NCI-H526 (cell line): ENCODE measurements around the gene C16orf89.
"Not testable (repeated sequence)": the region's sequence is repeated elsewhere in the genome, so short reads cannot be mapped to it uniquely, and the experiment has no call there.

Experiments used
- DNase-seq, 2 experiments: peaks; one replicate each; lab custom pipeline; 2025; lab: John Stamatoyannopoulos, UW

Gene C16orf89

DNA sequence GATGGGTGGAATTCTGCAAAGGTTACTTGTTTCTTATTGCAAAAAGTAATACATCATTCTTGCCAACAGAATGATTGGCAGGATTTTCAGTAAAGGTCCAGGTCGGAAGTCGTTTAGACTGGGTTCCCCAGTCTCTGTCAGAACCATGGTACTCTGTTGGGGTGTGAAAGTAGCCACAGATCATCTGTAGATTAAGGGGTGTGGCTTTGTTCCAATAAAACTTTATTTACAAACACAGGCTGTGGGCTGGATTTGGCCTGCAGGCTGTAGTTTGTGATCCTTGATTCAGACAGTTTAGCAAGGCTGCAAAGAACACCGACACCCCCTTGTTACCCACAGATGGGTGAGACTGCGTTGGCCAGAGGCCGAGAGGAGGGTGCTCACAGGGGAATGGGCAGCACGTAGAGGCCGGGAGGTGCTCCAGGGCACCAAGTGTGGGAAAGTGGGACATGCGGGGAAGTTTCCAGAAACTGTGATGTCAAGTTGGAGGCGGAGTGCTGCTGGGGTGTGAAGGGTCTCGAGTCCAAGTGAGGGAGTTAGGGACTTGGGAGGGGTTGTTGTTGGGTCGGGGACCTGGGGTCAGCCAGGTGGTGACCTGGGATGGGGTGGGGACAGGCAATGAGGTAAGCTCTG is 18.5 kb upstream of the C16orf89 start:
- not testable (repeated sequence) for DNase-seq

DNA sequence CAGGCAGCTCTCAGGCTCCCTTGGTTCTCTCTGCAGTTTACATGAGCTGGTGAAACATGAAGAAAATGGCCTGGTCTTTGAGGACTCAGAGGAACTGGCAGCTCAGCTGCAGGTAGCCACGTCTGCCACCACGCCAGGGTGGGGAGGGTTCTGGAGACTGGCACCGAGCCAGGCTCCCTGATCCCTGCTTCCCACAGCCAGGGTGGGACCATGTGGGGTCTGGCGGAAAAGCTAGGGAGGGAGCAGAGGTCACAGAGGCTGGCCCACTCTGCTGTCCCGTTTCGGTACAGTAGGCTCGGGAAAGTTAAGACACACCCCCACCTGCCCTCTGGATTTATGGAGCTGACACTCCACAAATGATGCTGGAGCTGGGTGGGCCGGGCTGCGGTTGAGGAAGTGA is 17.9 kb upstream of the C16orf89 start:
- DNase-seq = not testable (repeated sequence)

DNA sequence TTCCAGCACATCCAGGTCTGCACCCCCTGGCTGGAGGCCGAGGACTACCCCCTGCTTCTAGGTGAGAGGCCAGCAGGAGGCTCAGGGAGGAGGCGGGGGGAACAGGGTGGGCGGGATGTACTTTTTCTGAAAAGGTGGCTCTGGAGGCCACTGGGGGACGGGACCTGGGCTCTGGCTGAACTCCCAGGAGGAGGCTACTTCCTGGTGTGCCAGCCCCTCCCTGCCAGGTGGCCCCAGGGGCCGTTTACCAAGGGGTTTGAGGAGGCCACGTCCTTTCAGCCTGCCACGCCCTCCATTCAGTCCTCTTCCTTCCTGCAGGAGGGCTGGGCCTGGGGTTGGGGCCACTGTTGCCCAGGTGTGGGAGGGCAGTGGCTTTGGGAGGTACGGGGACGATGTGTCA is 15.2 kb upstream of the C16orf89 start:
- not testable (repeated sequence) for DNase-seq

DNA sequence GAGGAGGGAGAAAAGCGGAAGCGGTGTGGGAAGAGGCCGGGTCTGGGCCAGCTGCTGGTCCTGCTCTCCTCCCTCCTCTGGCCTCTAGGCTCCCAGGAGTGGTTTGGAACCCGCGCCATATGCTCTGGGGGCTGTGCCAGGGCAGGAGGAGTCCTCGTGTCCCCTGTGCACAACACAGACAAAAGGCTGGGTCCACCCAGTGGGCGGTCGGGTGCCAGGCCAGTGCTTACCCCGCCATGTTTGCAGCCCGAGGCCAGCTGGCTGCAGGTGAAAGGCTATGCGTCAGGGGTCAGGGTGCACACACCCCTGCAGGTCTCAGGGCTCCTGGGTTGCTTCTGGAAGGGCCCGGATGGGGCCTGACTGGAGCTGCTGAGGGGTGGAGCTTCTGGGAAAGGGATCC is 14.7 kb upstream of the C16orf89 start:
- DNase-seq = not testable (repeated sequence)

DNA sequence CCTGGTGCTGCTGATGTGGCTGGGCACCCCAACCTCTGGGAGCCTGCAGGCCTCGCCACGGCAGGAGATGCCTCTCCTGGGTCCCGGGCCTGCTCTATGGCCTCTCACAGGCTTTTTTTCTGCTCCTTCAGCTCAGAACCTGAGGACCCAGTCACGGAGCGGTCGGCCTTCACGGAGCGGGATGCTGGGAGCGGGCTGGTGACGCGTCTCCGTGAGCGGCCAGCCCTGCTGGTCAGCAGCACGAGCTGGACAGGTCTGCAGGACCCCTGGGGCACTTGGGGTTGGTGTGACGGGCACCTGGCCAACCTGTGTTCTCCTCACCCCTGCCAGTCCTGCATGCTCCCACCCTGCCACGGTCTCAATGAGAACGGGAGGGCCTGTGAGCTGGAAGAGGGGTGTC is 12.9 kb upstream of the C16orf89 start:
- no peak for DNase-seq

DNA sequence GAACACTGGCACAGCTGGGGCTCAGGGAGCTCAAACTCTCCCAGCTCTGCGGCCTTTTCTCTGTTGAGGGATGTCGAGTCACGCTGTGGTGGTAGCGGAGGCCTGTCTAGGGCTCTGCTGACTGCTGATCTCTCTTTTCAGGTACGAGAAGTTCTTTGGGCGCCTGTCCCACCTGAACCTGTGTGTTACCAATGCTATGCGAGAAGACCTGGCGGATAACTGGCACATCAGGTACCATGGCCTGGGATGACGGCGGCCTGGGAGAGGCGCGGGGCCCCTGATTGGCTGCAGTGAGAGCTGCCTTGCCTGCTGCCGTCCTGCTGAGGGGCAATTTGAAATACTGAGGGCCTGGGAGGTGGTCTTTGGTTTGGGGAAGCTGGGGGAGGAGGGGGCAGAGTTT is 11.5 kb upstream of the C16orf89 start:
- DNase-seq = no peak

DNA sequence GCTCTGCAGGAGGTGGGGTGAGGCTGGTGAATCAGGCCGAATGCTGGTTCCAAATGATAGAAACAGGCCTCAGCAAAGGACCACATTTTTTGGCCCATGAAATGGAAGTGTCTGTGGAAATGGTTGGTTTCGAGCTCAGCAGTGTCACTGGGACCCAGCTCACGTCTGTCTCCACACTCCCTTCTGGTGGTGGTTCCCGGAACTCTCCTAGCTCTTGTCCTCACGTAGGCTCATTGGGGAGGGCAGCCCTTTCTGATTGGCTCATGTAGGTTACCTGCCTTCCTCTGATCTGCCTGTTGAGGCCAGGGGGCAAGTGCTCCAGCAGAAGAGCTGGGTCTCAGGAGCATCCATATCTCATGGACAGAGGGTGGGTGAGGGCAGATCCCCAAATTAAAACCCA is 9.9 kb upstream of the C16orf89 start:
- no peak for DNase-seq

DNA sequence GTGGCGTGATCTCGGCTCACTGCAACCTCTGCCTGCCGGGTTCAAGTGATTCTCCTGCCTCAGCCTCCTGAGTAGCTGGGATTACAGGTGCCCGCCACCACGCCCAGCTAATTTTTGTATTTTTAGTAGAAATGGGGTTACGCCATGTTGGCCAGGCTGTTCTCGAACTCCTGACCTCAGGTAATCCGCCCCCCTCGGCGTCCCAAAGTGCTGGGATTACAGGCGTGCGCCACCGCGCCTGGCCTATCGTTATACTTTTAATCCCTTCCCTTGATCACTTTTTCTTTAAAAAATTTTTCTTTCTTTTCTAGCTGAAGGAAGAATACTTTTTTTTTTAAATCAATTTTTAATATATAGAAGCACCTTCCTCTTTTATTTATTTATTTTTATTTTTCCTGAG is 8.0 kb upstream of the C16orf89 start:
- DNase-seq = not testable (repeated sequence)

DNA sequence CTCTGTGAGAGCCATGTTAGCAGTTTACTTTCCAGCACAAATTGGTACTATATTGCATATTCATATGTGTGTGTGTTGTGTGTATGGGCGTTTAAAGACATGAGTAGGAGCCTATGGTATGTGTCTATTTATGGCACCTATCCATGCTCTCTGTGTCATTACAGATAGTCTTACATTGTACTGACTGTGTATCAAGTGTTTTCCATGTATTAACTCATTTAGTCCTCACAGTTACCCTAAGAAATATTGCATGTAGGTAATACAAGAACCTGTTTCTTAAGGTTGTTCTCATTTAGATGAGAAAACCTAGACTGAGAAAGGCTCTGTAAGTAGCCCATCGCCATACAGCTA is 7.5 kb upstream of the C16orf89 start:
- DNase-seq = no peak

DNA sequence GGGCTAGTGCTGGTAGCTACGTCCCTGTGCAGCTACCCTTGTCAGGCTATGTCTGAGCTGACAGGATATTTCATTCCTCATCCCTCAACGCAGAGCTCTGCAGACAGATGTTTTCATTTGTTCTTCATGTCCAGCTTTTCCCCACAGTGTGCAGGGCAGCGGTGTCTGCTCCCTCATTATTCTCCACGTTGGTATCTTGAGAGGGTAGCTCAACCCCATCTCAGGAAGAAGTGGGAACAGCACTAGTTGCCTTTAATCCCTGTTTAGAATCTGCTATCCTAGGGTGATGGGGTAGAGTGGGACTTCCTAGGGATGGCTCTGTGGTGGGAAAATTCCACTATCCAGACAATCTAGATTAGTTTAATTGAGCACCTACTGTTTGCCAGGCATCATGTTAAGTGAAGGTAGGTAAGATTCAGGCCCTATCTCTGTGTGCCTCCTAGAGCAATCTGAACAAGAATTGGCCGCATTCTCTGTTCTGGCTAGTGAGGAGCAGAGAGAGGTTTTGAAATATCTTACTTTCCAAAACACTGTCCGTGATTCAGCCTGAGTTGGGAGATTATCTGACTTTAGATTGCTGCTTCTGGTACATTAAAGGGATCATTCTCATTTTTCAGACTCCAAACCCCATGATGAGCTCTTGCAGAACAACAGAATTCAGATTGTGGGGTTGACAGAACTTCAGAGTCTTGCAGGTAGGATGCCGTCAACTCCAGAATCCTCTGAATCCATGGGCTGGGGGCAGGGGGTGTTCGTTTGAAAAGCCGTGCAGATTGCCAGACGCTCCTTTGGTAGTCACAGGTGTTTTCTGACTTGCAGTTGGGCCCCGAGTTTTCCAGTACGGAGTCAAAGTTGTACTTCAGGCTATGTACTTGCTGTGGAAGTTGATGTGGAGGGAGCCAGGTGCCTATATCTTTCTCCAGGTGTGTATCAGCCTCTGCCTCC is 6.8 kb upstream of the C16orf89 start:
- DNase-seq = no peak

DNA sequence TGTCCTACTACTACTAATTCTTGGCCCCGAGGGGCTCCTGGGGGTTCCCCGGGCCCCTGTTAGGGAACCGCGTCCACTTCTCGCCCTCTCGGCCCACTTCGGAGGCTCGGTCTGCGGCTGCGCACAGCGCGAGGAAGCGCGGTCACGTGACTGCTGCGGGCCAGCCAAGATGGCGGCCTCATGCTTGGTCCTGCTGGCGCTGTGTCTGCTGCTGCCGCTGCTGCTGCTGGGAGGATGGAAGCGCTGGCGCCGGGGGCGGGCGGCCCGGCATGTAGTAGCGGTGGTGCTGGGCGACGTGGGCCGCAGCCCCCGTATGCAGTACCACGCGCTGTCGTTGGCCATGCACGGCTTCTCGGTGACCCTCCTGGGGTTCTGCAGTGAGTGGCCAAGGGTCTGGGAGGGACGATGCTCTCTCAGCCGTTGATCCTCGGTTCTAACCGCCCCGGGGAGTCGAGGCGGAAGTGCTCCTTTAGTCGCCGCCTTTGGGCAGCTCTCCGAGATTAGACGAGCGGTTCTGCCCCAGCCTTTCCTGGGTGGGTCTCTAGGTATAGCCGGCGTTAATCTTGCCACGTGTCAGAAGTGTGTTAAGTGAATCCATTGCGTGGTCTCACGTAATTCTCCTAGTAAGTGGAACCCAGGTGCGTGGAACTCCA is 6.1 kb upstream of the C16orf89 start, which contains the start of gene ALG1:
Gene ALG1 (plus strand): TSS at position 163 of the 653 bp plus-strand sequence. CDS start 7 bp downstream, at position 170.
- peak; percentile 21 to 85 for DNase-seq

DNA sequence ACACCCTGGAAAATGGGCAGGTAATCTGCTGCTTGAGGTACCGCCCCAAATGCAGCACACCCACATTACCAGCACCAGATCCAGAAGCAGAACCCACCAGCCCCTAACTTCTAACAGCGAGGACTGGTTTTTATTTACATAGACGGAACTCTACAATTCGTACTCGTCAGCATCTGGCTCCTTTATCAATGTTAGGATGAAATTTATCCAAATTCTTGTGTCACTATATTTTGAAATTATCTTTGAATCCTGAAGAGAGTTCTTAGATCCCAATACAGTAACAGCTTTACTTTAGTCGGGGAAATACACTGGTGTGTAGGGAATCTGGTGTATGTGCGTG is 5.6 kb upstream of the C16orf89 start:
- DNase-seq = no peak

DNA sequence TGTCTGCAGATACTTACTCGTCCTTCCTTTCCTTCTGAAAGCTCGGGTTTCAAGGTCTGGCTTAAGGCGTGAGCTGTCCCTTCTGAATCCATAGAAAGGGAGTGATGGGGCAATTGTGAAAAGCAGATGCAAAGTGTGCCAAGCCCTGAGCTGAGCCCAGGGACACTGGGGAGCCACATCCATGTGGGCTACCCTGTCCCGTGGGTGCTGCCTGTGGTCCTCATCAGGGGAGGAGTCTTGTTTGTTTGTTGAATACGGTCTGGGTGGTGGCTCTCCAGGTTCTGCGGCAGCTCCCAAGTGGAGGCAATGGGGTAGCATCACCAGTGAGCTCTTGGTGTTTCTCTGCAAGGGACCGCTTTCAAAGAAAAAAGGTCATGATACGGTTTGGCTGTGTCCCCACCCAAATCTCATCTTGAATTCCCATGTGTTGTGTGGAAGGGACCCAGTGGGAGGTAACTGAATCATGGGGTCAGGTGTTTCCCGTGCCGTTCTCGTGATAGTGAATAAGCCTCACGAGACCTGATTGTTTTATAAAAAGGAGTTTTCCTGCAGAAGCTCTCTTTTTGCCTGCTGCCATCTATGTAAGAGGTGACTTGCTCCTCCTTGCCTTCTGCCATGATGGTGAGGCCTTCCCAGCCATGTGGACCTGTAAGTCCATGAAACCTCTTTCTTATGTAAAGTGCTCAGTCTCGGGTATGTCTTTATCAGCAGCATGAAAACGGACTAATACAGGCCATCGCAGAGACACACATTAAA is 4.9 kb upstream of the C16orf89 start:
- DNase-seq = no peak

DNA sequence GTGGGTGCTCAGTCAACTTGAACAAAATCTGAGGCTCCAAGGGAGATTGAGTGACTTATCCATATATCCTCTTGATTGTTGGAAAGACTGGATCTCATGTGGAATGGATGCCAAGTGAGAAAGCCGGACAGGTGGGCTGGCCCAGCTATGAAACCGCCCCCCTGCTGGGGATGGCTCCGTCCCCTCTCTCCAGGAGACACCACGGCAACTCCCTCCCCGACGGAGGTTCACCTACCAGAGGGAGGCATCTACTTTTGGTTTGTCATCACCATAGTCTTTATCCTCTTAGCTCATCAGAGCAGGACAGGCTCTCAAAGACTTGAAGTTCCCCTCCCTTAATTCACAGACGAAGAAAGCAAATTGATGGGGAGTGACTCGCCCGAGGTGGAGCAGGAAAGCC is 4.1 kb upstream of the C16orf89 start:
- DNase-seq = no peak

DNA sequence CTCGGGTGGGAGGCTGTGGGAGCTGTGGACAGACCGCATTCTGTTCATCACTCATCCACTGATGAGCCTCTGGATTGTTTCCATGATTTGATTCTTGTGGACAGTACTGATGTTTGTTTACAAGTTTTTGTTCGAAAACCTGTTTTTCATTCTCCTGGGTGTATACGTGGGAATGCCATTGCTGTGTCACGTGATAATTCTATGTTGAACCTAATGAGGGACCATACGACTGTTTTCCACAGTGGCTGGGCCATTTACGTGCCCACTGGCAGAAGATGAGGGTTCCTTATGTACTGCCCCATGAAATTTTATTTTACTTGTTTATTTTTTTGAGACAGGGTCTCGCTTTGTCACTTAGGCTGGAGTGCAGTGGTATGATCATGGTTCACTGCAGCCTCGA is 3.3 kb upstream of the C16orf89 start:
- no peak for DNase-seq

DNA sequence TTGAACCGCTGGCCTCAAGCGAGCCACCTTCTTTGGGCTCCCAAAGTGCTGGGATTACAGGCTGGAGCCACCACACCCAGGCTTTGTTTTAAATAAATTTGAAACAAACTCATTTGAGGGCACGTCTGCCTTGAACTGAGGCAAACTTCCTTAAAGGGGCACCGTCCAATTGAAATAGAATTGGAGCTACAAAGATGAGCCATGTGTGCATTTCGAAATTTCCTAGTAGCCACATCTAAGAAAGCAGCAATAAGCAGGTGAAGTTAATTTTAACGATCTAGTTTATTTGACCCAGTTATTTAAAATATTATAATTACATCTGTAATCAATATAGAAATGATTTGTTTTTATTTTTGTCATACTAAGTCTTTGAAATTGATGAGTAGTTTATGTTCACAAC is 755 bp upstream of the C16orf89 start:
- no peak for DNase-seq

DNA sequence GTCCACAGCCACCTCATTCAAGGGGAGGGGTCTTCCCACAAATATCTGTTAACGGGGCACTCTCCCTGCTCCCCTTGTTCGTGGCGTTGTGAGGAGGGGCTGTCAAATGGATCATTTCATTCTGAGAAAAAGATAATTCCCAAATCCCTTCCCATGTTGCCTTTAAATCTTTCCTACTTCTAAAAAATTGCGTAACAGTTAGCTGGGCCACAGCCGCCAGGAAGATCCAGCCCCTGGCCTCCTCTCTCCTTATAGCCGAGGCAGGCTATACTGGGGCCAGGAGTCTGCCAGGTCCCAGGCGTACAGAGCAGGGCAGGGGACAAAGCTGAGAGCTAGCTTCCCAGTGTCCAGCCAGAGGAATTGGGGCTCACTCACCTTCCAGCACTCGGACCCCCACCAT is 430 bp downstream of the C16orf89 start:
- no peak for DNase-seq

DNA sequence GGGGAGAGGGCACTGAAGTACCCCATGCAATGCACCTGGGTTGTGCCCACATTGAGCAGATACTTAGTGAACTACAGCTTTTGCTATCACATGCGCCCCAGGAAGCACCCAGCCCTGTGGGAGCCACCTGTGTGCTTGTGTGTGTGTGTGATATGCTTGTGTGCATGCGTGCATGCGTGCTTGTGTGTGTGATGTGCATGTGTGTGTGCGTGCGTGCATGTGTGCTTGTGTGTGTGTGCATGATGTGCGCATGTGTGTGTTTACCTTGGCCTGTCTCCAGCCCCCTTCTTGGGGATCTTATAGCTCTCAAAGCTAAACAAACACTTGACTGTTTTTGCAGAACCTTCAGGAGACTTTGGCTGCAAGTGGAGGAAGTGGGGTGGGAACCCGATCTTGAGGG is 841 bp downstream of the C16orf89 start:
- no peak for DNase-seq

DNA sequence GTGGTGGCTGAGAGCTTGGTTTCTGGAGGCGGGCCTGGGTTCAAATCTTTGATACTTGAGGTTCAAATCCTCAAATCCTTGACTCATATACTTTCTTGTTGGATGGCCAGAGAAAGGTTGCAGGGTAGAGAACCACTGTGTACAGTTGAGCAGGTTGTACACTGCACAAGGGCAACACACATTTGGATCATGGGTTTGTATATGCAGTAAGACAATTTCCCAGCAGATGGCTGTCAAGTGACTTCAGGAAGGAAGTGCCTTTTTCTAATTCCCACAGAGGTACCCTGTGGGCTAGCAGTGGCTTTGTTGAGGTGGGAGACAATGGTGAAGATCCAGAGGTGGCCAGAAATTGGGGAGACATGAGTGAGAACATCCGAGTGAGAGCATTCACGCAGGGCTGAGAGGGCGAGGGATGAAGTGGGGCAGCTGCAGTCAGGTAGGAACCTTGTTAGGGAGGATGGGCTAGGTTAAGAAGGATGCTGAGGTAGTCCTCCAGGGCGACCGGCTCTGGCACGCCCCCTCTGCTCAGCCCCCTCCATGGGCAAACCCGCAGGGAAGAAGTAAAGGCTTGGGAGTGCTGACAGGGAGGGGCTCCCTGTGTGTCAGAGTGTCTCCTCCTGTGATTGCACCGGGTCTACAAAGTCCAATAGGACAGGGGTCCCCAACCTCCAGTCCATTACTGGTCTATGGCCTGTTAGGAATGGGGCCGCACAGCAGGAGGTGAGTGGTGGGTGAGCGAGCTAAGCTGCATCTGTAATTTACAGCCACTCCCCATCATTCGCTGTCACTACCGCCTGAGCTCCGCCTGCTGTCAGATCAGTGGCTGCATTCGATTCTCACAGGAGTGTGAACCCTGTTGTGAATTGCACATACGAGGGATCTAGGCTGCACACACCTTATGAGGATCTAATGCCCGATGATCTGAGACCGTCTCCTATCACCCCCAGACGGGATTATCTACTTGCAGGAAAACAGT is 2.7 kb downstream of the C16orf89 start:
- DNase-seq = no peak

DNA sequence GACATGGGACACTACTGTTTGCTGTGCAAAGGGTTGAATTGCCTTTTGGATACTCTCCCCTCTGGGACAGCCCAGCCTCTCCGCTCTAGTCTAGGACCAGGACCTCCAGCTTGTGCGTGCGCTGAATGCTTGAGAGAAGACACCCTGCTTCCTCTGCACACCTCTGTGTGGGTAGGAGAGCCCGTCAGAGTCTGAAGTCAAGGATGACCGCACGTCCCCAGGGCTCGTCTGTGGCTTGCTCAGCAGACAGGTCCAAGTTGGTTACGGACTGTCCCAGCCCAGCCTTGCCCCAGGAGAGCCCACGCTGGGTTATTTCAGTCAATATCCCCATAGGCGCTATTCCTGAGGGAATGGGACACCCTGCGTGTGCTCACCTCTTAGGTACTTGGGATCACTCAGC is 3.7 kb downstream of the C16orf89 start:
- no peak for DNase-seq

DNA sequence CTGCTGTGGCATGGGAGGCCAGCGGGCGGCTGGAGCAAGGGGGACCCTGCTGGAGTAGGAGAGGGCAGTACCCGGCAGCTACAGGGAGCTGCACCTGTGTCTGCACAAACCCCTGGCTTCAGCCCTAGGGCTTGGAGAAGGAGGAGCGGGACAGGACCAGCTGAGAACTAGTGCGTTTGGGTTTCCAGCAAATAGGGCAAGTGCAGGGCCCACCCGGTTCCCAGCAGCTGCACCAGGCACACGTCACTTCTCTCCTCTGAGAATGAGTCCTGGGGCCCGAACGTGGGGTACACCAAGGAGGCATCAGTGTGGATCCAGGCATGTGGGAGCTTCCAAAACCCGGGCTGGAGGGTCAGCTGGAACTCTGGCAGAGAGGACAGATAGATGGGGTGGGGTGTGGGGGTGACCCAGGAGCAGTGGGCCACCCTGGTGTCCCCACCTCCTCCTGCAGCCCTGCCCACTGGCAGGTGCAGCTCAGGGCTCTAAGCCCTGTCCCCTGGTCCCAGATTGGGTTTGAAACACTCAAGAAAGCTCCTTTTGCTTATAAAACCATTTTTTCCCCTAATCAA is 5.6 kb downstream of the C16orf89 start:
- DNase-seq = no peak
